PC-9 (cell line): Measurements from ENCODE around the gene PIBF1. TPM values are rescaled to one million over a fixed set of nuclear protein-coding genes. Genes with fewer than 3 reads are reported as not detected.

Experiments
- BruUV-seq: library from RNA; stranded (reverse); fragments of 400-500 nt; replicated peaks from 2 replicates; lab custom pipeline; 2021; lab: Mats Ljungman, UMichigan
- CTCF ChIA-PET: fragments of 300-600 bp; sonication (Branson Sonifier 250); formaldehyde crosslinking; loops from one replicate; lab custom pipeline; 2022; ENCODE audit warnings: antibody characterized with exemption; lab: Charles Lee
- POLR2A ChIA-PET: fragments of 300-600 bp; sonication (Branson Sonifier 250); formaldehyde crosslinking; loops from one replicate; lab custom pipeline; 2022; ENCODE audit warnings: antibody characterized with exemption; ENCODE audit not compliant: unreplicated experiment; lab: Charles Lee
- DNase-seq, 2 experiments: peaks; one replicate each; pipeline versions ENCODE4 v3.0.0 to v3.0.0-alpha.2; 2015 to 2022; ENCODE audit warnings: mixed read lengths in 1 of 2
- H2AFZ ChIP-seq: fragments of 200-600 bp; sonication (generic); 2 replicates; pipeline ENCODE4 v1.8.1; 2017; ENCODE audit warnings: antibody characterized with exemption
- H3F3A ChIP-seq: fragments of 200-600 bp; sonication (generic); 2 replicates; pipeline ENCODE4 v1.8.1; 2017; ENCODE audit warnings: antibody characterized with exemption, mild to moderate bottlenecking, low read depth; ENCODE audit not compliant: insufficient read depth
- H3K27ac ChIP-seq: fragments of 200-600 bp; sonication (generic); 2 replicates; pipeline ENCODE4 v1.6.1; 2016; ENCODE audit warnings: mixed run types
- H3K27me3 ChIP-seq: fragments of 200-600 bp; sonication (generic); 2 replicates; pipeline ENCODE4 v1.6.1; 2016; ENCODE audit warnings: low read depth, mixed run types; ENCODE audit not compliant: insufficient read depth
- H3K36me3 ChIP-seq: fragments of 200-600 bp; sonication (generic); 2 replicates; pipeline ENCODE4 v1.6.1; 2016; ENCODE audit warnings: low read depth, mixed run types
- H3K4me1 ChIP-seq: fragments of 200-600 bp; sonication (generic); replicated peaks from 2 replicates; pipeline ENCODE4 v1.6.1; 2016; ENCODE audit warnings: mixed run types; ENCODE audit not compliant: insufficient read depth
- H3K4me2 ChIP-seq: fragments of 200-600 bp; sonication (generic); 2 replicates; pipeline ENCODE4 v1.6.1; 2017; ENCODE audit warnings: mixed run types
- H3K4me3 ChIP-seq: fragments of 200-600 bp; sonication (generic); 2 replicates; pipeline ENCODE4 v1.6.1; 2016; ENCODE audit warnings: mixed run types
- H3K79me2 ChIP-seq: fragments of 200-600 bp; sonication (generic); 2 replicates; pipeline ENCODE4 v1.6.1; 2017; ENCODE audit warnings: low read depth, mixed run types
- H3K9me2 ChIP-seq: fragments of 200-600 bp; sonication (generic); 2 replicates; pipeline ENCODE4 v1.8.1; 2017; ENCODE audit warnings: mild to moderate bottlenecking; ENCODE audit not compliant: insufficient read depth
- H3K9me3 ChIP-seq: fragments of 200-600 bp; sonication (generic); 2 replicates; pipeline ENCODE4 v1.8.1; 2016; ENCODE audit warnings: low read depth; ENCODE audit not compliant: insufficient read depth
- H4K20me1 ChIP-seq: fragments of 200-600 bp; sonication (generic); 2 replicates; pipeline ENCODE4 v1.8.1; 2017; ENCODE audit not compliant: insufficient read depth
- CTCF ChIP-seq: fragments of 200-600 bp; sonication (generic); conservative IDR thresholded peaks from 2 replicates; pipeline ENCODE4 v1.6.1; 2017; ENCODE audit warnings: mixed run types, antibody characterized with exemption, mild to moderate bottlenecking, moderate library complexity
- EZH2 ChIP-seq: fragments of 200-600 bp; sonication (generic); IDR thresholded peaks from 2 replicates; pipeline ENCODE4 v1.8.0; 2017; ENCODE audit warnings: antibody characterized with exemption, low read depth
- intact Hi-C: fragments of 100-400 bp; cut with micrococcal nuclease; formaldehyde crosslinking; loops from one replicate; pipeline ENCODE4 v1.10.0; 2022; ENCODE audit not compliant: unreplicated experiment
- total RNA-seq: library from RNA; stranded (reverse); gene quantifications from 2 replicates; pipeline ENCODE4 v1.2.3, GENCODE V29; 2021

Gene PIBF1
- total RNA-seq, 1 experiment from 2014 or later: 20.3 TPM

GRCh38 chr13:72911981-72912380, 130.0 kb downstream of the PIBF1 start:
- H3K9me2 ChIP-seq: no peaks in the 10 kb centered on the region
- no peak overlapping the region for H3K4me3 ChIP-seq
- H3F3A ChIP-seq: no peaks in the 10 kb centered on the region
- H3K4me2 ChIP-seq: no peak overlapping the region
- TF ChIP-seq EZH2 (no peak), CTCF (no peak)
- H4K20me1 ChIP-seq: no peaks in the 10 kb centered on the region
- no peaks in the 10 kb centered on the region for H3K27me3 ChIP-seq
- H3K4me1 ChIP-seq: no peaks in the 10 kb centered on the region
- no peak overlapping the region for H3K27ac ChIP-seq
- H3K36me3 ChIP-seq: peaks cover 6% of the 10 kb centered on the region; the same call in 1 of the 2 replicates
- H3K79me2 ChIP-seq: no peaks in the 10 kb centered on the region
- ChIA-PET CTCF (no interaction called here), POLR2A (no interaction called here)
- no TSS peak for BruUV-seq
- no peak for DNase-seq
- H3K9me3 ChIP-seq: no peaks in the 10 kb centered on the region
- no peak overlapping the region for H2AFZ ChIP-seq
- intact Hi-C loops: no loop called here

- Histone ChIP-seq H4K20me1 (no peaks in the 10 kb centered on the region), H3K79me2 (no peaks in the 10 kb centered on the region), H3K4me1 (no peaks in the 10 kb centered on the region), H3K9me2 (no peaks in the 10 kb centered on the region), H3K36me3 (peaks cover 30% of the 10 kb centered on the region), H3K9me3 (no peaks in the 10 kb centered on the region), H3K27ac (no peak overlapping the region), H2AFZ (no peak overlapping the region), H3K4me3 (no peak overlapping the region), H3F3A (no peaks in the 10 kb centered on the region), H3K27me3 (no peaks in the 10 kb centered on the region), H3K4me2 (no peak overlapping the region)
- CTCF ChIA-PET: no interaction called here
- intact Hi-C loops: loop anchor here (10.0 kb wide), 1 partner anchor 65 kb away; no protein-coding TSS in a partner anchor
- no peak for DNase-seq
- POLR2A ChIA-PET: interaction anchor here (0.7 kb wide), 1 partner anchor 30 kb away, joined by 12 read pairs; no protein-coding TSS in a partner anchor
- TF ChIP-seq EZH2: no peak
- no peak for TF ChIP-seq CTCF
- BruUV-seq: no TSS peak
Observed at GRCh38 chr13:72920097-72920496, 138.2 kb downstream of the PIBF1 start.

DNA sequence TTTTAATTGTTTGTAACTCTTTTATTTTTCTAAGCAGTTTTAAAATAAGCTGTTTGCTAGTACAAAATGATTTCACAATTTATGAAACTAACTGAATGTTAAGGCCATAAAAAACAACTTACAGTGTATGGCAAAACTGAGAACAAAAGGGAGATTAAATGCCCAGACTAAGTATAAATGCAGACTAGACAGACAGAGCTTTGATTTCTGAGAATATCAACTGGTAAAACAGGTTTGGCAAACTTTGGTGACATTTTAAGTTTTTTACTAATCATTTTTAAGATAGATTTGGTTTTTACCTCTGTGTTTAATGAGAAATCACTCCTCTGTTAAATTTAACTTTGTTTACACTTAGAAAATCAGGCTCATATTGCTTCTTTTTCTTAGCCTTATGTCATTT, 149.4 kb downstream of the PIBF1 start:
- CTCF ChIA-PET: interaction anchor here (0.5 kb wide), 1 partner anchor 50 kb away, joined by 4 read pairs; no protein-coding TSS in a partner anchor
- Histone ChIP-seq H3K4me2 (peak overlapping the region; percentile 28; the same call in 1 of the 2 replicates), H3K4me1 (peaks cover 10% of the 10 kb centered on the region; the same call in 1 of the 2 replicates), H4K20me1 (no peaks in the 10 kb centered on the region), H3K4me3 (no peak overlapping the region), H3K9me3 (no peaks in the 10 kb centered on the region), H2AFZ (no peak overlapping the region), H3K9me2 (no peaks in the 10 kb centered on the region), H3F3A (no peaks in the 10 kb centered on the region), H3K79me2 (no peaks in the 10 kb centered on the region), H3K36me3 (0 out of 2 replicates have a peak, but pooled peaks cover 5% of the 10 kb centered on the region), H3K27me3 (no peaks in the 10 kb centered on the region), H3K27ac (no peak overlapping the region)
- no TSS peak for BruUV-seq
- no peak for TF ChIP-seq CTCF
- TF ChIP-seq EZH2: no peak
- no peak for DNase-seq
- POLR2A ChIA-PET: interaction anchor here (0.8 kb wide), 1 partner anchor 10 kb away, joined by 4 read pairs; no protein-coding TSS in a partner anchor
- intact Hi-C loops: no loop called here
